ENCODE results near the gene KLHL33.

Gene KLHL33

DNA sequence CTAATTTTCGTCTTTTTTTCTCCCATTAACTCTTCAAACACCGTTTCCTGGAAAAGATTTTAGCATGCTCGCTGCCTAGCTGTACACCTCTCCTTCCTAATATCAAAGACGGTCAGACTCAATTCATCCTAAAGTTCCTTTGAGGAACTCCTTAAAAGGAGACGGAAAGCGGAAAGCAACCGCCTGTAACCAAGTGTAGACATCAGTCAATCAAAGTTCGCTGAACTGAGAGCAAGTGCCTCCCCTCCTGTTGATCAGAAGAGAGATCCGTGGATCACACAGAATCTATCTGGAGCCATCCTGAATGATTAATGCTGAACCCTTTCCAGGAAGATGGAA is 22.3 kb downstream of the KLHL33 start:
- no peak for DNase-seq (ENCODE audit: low read depth in 3 of 3)

DNA sequence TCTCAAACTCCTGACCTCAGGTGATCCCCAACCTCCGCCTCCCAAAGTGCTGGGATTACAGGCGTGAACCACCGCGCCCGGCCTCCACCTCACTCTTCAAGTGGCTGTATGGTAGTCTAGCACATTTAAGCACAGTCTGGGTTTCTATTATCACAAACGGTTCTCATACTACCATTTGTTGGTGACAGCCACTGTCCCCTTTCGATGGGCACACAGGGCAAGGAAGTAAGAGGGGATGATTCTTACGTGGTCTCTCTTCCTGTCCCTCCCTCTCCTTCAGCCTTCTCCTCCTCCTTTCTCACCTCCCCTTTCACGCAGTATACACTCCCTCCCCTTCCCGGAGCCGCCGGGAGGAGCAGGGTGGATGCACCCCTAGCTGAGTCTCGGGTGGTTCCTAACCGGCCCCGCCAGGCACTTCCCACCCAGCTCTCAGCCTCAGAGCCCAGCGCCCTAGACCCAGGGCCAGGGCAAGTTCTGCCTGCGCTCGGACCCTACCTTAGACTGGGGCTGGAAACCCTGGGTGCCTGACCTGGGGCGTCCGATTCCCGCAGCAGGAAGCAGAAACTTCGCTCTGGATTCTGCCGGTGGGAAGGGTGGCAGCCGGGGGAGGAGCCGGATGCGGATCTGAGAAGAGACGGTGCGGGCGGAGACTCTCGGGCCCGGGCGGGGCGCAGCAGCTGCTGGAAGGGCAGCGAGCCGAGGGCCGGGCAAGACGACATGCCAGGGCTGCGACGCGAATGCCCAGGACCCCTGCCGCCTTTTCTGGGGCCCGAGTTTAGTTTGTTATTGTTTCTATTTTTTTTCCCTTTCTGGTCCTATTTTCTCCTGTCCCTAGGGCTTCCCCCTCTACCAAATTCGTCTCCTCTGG is 22.9 kb downstream of the KLHL33 start, which contains the start of gene TEP1:
TSS of gene TEP1 (minus strand) at position 626 of the 868 bp plus-strand sequence. CDS start 5,062 bp downstream, outside the sequence.
- peak; percentile 43 to 60 (median 47) for DNase-seq (ENCODE audit: low read depth in 3 of 3)

DNA sequence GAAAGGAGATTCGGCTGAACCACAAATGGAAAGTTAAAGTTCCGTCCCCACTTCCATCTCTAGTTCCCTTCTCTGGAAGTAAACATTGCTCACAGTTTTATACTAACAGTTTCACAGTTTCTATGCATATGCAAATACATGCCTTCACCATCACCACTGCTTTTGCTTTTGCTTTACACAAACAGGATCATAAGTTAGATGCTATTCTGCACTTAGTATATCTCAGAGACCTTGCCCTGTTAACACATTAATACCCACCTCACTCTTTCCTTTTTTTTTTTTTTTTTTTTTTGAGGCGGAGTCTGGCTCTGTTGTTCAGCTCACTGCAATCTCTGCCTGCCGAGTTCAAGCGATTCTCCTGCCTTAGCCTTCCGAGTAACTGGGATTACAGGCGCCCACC is 23.6 kb downstream of the KLHL33 start:
- no peak for DNase-seq (ENCODE audit: low read depth in 3 of 3)

DNA sequence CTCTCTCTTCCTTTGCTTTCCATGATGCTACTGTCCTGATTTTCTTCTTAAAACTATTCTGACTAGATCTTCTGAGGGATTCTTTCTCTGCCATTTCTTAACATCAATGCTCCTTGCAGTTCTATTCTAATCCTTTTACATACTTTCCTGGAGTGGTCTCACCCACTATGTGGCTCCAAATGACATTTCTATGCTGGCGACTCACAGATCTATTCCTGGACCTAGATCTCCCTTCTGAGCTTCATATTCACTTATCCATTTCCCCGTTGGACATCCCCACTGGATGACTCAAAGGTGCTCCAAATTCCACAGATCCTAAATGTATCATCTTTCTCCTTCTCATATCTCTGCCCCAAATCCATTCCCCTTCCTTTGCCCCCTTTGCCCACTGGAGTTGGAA is 26.7 kb downstream of the KLHL33 start:
- no peak for DNase-seq (ENCODE audit: low read depth in 3 of 3)

DNA sequence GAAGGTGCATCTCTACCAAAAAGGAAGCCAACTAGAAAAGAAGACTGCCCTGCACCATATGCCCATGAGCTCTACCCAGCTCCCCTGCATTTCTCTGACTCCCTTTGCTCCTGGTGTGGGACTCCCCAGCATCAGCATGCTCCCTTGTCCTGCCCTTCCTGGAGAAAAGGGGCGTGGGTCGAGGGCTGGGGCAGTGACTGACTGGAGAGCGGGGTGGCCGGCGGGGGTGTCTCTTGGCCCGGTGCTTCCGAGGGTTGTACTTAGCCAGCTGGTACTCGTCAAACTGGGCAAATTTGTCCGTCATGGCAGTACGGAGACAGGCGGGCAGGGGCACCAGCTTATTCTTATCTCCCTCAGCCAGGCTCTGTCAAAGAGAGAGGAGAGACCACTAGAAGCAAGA is 32.4 kb downstream of the KLHL33 start:
- no peak for DNase-seq (ENCODE audit: low read depth in 3 of 3)

DNA sequence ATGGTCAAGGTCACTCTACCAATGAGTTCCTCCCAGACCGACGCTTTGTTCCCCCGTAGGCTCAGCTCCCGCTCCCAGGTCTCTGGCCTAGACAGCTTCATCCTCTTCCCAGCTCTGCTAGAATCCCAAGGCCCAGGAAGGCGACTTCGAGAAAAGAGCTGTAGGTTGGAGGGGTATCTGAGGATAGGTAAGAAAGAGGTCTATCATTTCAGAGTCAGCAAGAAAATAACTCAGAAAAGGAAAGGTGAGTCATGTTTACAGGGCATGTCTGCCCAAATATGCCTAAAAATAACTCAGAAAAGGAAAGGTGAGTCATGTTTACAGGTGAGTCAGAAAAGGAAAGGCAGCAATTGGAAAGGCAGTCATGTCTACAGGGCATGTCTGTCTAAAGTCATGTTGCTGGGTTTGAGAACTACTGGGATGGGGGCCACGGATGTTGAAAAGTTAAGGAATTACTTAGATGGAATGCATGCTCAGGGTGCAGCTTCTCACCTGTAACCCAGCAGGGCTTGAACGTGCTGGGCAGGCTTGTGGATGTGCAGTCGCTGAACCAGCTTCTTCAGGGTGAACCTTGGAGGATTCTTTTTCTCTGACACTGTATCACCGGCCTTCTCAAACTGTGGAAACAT is 34.9 kb downstream of the KLHL33 start:
- DNase-seq (ENCODE audit: low read depth in 3 of 3): no peak

DNA sequence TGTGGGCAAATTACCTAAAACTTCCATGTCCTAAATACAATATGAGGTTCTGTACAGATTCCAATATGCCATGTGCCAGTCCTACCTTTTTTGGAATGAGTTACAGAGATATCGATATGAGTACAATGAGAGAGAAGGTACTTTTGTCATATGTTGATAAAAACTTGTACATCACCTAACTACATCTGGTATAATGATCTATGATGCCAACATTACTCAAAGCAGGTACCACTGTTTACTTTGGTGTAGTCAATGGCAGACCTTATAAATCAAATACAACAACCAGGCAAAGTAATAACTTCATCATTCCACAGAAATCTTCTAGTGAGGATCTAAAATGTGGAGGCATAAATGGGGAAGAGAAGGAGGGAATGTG is 35.4 kb downstream of the KLHL33 start:
- DNase-seq (ENCODE audit: low read depth in 3 of 3): no peak

DNA sequence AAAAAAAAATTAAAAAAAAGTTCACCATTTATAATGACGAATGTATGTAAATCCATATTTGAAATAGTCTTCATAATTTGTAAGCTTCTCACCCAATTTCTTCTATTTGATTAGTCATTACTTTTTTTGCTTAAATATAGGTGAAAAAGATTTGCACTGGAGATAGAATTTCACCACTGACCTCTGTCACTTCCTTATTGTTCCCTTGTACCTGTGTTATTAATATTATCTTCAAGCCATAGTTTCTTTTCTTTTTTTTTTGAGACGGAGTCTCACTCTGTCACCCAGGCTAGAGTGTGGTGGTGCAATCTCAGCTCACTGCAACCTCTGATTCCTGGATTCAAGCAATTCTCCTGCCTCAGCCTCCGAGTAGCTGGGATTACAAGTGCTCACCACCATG is 38.5 kb downstream of the KLHL33 start:
- no peak for DNase-seq (ENCODE audit: low read depth in 3 of 3)

DNA sequence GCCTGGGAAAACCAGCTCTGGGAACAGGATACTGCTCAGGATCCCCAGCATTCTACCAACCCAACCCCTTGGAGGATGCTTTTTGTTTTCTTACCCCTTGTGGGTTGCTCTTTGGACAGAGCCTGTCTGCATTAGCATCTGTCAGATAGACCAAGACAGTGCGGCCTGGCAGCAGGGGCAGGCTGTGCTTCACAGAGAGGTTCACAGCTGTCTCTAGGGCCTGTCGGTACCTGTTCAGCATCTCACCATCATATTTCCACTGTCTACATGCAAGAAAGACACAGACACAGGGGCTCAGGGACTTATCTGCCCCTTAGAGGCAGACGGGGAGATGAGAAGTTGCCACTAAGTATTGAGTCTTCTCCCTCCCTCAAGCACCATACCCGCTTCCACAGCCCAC is 44.5 kb downstream of the KLHL33 start:
- DNase-seq (ENCODE audit: low read depth in 3 of 3): no peak

DNA sequence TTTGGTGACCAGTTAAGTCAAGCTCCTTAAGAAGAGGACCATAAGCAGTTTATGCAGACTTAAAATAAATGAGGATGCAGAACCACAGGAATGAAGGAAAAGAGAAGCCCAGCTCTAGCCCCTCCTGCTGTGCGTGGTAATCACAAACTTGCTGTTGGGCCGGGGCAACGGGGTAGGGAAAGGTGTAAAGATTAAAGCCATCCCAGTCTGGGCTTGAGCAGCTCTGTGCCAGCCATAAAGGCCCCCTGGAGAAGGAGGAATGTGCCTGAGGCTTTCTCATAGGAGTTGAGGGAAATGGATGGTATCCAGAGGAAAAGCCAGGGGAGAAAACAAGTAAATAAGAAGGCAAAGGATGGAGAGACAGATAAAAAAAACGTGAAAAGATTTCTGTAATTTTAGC is 47.8 kb downstream of the KLHL33 start:
- no peak for DNase-seq (ENCODE audit: low read depth in 3 of 3)

DNA sequence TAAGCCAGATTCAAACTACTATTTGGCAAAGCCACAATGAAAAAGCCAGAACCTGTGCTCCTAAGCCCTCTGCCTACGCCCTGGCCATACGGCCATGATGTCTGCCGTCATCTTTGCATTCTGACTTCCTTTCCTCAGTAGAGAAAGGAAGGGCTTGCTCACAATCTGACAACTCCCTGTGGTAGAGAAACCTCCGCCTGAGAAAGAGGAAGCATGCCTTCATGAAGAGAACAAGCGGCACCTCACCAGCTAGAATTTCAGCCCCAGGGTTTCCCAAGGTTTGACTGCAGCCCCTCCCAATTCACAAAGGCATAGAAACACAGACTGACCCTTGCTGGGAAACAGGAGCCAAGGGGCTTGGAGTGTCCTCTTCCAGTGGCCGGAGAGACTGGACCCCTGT is 48.4 kb downstream of the KLHL33 start:
- DNase-seq (ENCODE audit: low read depth in 3 of 3): no peak

DNA sequence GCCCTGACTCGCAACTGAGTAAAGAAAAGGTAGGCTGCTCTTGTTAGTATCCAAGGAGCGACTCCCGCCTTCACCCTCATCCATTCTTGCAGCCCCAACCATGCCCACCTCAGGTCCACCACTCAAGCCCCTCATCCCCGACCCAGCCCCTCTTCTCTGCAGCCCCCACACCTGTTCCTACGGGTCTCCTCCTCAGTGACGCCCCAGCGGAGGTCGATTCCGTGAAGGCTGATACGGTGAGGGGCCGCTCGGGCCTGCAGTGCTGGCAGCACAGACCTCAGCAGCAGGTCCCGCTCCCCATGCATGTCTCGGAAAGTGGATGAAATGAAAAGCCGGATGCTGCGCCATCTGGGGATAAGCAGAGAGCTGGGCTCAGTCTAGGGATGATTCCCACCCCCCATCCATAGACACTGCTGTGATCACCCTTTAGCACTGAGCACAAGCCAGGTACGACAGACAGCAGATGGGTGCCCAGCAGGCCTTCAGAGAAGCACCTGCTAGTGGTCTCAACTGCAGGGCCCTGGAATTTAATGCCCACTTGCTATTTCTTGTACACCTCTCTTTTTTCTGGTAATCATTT is 49.6 kb downstream of the KLHL33 start:
- DNase-seq (ENCODE audit: low read depth in 3 of 3): no peak

DNA sequence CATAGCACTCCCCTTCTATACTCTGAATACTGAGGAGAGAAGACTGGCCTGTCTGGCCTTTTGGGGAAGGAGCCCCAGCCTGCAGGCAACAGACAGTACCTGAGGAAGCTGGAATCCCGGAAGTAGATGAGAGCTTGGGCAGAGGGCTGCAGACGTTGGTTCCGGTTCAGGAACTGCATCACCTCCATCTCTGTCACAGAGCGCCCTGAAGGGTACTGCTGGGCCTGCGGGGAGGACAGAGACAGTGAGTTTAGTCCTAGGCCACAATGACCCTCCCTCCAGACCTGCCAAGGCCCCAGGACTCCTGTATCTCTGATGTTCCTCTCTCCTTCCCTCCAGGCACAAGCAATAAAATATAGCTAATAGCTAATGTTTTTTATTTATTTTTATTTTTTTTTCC is 51.1 kb downstream of the KLHL33 start:
- DNase-seq (ENCODE audit: low read depth in 3 of 3): no peak

DNA sequence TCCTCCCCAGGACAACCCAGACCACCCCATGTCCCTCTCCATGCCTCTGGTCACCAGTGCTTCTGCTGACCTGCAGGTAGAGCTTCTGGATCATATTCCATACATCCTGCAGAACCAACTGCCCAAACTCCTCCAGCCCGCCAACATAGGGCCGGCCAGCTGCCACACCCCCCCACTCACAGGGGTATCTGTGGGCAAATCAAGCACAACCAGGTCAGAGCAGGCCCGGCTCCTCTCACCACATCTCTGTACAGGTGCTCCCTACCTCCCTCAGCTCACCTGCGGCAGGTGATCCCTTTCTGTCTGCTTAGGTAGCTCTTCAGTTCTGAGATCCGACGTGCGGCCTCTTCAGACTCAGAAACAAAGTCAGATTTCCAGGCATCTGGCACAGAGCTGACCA is 51.6 kb downstream of the KLHL33 start:
- no peak for DNase-seq (ENCODE audit: low read depth in 3 of 3)

DNA sequence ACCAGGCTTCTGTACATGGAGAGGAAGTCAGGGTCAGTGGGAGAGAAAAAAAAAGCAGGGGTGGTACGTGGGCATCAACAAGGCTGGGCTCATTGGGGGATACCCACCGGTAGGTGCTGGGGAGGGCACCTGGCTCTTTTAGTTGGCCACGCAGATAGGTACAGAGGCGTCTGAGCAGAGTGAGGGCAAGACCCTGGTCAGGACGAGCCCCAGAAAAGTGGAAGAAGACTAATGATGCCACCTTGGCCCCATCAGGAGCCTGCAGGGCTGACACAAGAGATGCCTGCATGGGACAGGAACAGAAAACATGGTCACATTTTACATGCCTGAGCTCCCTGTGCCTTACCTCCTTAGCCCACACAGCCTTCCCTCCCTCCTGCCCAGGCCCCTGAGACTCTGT is 52.3 kb downstream of the KLHL33 start:
- DNase-seq (ENCODE audit: low read depth in 3 of 3): no peak

DNA sequence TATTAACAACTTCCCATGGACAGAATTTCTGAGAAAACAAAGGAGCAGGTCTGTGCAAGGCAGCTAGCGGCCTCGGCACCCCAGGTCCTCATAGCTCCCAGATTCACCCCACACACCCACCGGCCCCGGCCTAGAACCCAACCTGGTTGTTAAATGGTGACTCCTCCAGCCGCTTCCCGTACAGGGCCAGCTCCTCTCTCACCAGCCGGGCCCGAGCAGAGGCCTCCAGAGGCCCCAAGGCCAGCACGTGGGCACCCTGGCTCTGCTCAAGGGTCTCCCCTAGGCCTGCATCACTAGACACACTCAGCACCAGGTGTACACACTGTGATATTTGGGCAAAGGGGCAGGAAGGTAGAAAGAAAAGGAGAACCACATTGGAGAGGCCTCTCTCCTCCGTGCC is 52.9 kb downstream of the KLHL33 start:
- DNase-seq (ENCODE audit: low read depth in 3 of 3): no peak

DNA sequence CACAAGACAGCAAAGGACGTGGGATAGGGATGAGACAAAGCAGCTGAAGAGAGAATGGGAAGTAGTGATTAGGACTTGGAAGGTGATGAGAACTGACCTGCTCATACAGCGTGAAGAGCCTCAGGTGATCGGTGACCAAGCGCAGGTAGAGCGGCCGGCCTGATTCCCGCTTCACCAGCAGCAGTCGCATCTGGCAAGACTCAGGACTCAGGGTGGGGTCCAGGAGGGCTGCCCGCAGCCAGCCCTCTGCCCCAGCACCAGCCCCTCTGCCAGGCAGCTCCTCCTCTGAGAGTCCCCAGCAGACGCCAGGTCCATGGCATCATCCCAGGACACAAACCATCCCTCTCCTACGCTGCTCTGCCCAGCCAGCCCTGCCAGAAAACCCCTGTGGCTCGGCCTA is 53.4 kb downstream of the KLHL33 start:
- no peak for DNase-seq (ENCODE audit: low read depth in 3 of 3)

DNA sequence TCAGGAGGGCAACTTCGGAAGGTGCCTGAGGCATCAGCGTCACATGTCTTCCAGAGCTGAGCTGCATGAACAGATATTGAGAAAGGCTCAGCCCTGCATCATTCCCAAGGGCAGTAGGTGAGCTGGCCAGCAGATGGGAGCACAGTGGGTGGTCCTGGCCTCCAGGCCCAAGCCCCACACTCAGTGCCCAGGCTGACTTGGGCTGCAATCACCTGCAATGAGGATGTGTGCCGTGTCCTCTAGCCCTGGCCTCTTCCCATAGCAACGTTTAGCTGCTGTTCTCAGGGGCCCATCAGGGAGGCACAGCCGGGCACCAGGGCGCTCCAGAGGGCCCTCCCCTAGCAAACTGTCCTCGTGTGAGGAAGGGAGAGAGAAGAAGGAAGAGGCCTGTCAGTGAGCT is 54.6 kb downstream of the KLHL33 start:
- no peak for DNase-seq (ENCODE audit: low read depth in 3 of 3)

DNA sequence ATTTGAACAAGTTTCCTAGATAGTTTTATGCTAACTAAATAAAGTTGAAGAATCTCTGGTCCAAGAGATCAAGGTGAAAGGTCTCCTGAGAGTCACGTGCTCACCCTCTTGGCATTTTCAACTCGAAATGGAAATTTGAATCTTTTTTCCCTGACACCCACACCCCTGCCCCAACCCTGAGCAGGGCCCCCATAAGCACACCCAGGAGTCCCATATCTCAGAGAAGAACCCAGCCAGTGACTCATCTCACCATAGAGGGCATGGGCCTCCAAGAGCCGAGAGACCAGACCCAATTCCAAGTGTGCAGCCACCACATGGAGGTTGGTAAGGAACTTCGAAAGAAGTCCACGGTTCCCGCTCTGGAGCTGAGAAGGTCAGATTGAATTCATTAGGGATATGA is 55.3 kb downstream of the KLHL33 start:
- DNase-seq (ENCODE audit: low read depth in 3 of 3): no peak

DNA sequence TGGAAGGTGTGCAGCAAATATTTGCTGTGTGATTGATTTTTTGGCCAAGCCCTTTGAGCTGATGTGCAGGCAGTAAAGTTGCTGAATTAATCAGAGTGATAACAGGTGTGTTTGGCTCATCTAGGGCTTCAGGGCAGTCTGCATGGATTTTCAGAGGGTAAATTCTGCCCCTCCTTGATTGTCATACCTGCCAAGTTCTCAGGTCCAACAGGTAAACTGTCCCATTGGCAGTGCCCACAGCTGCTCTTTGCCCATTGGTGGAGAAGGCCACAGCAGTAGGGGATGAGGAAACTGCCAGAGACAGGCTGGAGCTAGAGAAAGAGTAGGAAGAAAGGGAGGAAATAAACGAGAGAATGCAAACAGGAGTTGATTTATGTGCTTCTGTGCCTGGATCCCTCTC is 56.2 kb downstream of the KLHL33 start:
- DNase-seq (ENCODE audit: low read depth in 3 of 3): no peak

DNA sequence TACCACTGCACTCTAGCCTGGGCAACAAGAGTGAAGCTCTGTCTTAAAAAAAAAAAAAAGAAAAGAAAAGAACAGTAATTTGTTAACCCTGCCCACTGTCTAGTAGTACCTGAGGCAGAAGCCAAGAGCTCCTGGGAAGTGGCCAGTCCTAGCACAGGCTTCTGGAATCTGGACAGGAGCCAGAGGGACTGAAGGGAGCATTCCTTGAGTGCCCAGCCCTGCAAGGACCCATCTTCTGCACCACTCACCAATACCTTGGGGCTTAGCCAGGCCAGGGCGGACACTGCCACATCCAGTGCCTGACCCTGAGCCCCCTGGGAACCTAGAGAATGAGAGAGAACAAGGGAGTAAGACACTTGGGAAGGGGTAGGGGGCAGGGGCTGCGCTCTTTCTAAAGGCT is 58.8 kb downstream of the KLHL33 start:
- no peak for DNase-seq (ENCODE audit: low read depth in 3 of 3)

DNA sequence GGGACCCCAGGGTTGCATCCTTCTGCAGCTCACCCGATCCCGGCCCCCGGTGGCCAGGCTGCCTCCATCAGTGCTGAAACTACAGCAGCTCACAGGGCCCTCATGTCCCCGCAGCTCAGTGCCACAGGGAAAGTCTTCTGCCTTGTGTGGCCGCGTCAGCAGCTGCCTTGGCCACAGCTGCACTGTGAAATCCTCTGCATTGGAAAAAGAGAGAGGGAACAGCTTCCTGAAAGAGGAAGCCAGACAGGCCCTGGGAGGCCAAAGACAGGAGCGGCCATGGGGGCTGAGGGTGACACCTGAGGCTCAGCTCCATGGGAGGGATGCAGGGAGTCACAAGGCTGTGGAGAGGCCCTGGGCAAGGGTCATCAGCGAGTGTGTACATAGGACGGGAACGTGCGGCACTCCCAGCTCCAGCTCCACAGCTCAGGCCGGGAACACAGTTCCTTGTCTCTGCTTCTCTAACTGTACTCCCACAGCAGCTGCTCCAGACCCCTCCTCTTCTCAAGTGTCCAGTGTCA is 59.8 kb downstream of the KLHL33 start:
- no peak for DNase-seq (ENCODE audit: low read depth in 3 of 3)
